HepG2 (cell line): Measurements from ENCODE around the gene CASS4. TPM values are rescaled to one million over a fixed set of nuclear protein-coding genes. Genes with fewer than 3 reads are reported as not detected.

ENCODE experiments used
- ATAC-seq: fragments of 200-7000 bp; cut with Tn5 transposase; 3 replicates; pipeline ENCODE4 v1.9.1; 2020; ENCODE audit warnings: mild to moderate bottlenecking, moderate library complexity
- BruUV-seq: library from RNA; stranded (reverse); fragments of 400-500 nt; replicated peaks from 2 replicates; lab custom pipeline; 2021; lab: Mats Ljungman, UMichigan
- CTCF ChIA-PET: fragments of 300-600 bp; formaldehyde crosslinking; extraction: SDS; loops from one replicate; lab custom pipeline; 2021; ENCODE audit warnings: low total read pairs, inconsistent platforms, low intra/inter-chr PET ratio; lab: Yijun Ruan, JAX
- POLR2A ChIA-PET: fragments of 350-600 bp; sonication (Branson Sonifier 250); formaldehyde crosslinking; loops from one replicate; lab custom pipeline; 2020; ENCODE audit warnings: antibody characterized with exemption, inconsistent platforms; lab: Yijun Ruan, JAX
- DNase-seq: peaks from one replicate; pipeline ENCODE4 v3.0.0-alpha.2; 2015; ENCODE audit warnings: low spot score
- FAIRE-seq: peaks from 3 replicates; lab custom pipeline; 2011; peaks lifted over from hg19 to GRCh38; lab: Jason Lieb, UNC
- H2AFZ ChIP-seq: one replicate; pipeline ENCODE4 v1.6.1; 2011; ENCODE audit warnings: low read length, inconsistent platforms
- H3K27ac ChIP-seq: fragments of 300-600 bp; 3 replicates; pipeline ENCODE4 v1.8.0; 2011; ENCODE audit warnings: mixed run types, mild to moderate bottlenecking, mixed read lengths, low read length, inconsistent platforms; ENCODE audit not compliant: insufficient read depth; ENCODE audit errors: extremely low read length
- H3K27me3 ChIP-seq, 2 experiments: fragments of 200-600 bp in 1 of 2; 2 replicates in 1 of 2; 3 replicates in 1 of 2; pipeline versions ENCODE4 v1.6.0 to v1.8.0; 2011; ENCODE audit warnings: low read length in 2 of 2, mild to moderate bottlenecking in 2 of 2, moderate library complexity in 2 of 2, inconsistent platforms in 1 of 2; ENCODE audit not compliant: insufficient read depth in 2 of 2, control insufficient read depth in 1 of 2
- H3K36me3 ChIP-seq, 2 experiments: fragments of 200-600 bp in 1 of 2; replicated peaks in 1 of 2; 2 replicates in 1 of 2; 3 replicates in 1 of 2; pipeline versions ENCODE4 v1.5.1 to v1.8.0; 2011; ENCODE audit warnings: low read length in 2 of 2, inconsistent platforms in 1 of 2; ENCODE audit not compliant: insufficient read depth in 2 of 2, control insufficient read depth in 1 of 2
- H3K4me1 ChIP-seq: 2 replicates; pipeline ENCODE4 v1.5.1; 2012; ENCODE audit warnings: low read length, inconsistent platforms; ENCODE audit not compliant: insufficient read depth
- H3K4me2 ChIP-seq: 2 replicates; pipeline ENCODE4 v1.6.0; 2011; ENCODE audit warnings: low read depth, low read length, inconsistent platforms
- H3K4me3 ChIP-seq, 3 experiments: fragments of 200-600 bp in 1 of 3; sonication (generic), shearing (Covaris generic) in 1 of 3; replicated peaks in 1 of 3; 2 replicates each; pipeline ENCODE4 v1.5.1; 2011 to 2016; ENCODE audit warnings: low read length in 3 of 3, inconsistent platforms in 2 of 3, low read depth in 2 of 3, mild to moderate bottlenecking in 2 of 3, control low read depth in 1 of 3, mixed read lengths in 1 of 3; ENCODE audit not compliant: insufficient read depth in 1 of 3
- H3K79me2 ChIP-seq: one replicate; pipeline ENCODE4 v1.6.1; 2011; ENCODE audit warnings: low read length, inconsistent platforms; ENCODE audit not compliant: insufficient read depth
- H3K9ac ChIP-seq: 2 replicates; pipeline ENCODE4 v1.6.0; 2011; ENCODE audit warnings: mild to moderate bottlenecking, low read depth, low read length, inconsistent platforms; ENCODE audit not compliant: insufficient read depth
- H3K9me3 ChIP-seq: 2 replicates; pipeline ENCODE4 v1.5.1; 2012; ENCODE audit warnings: mild to moderate bottlenecking, low read length
- H4K20me1 ChIP-seq: 2 replicates; pipeline ENCODE4 v1.6.0; 2011; ENCODE audit warnings: inconsistent platforms, mild to moderate bottlenecking, low read length, moderate library complexity; ENCODE audit not compliant: insufficient read depth
- ATM ChIP-seq: fragments of 450-650 bp; IDR thresholded peaks from 2 replicates; pipeline ENCODE4 v1.7.1; 2017; ENCODE audit warnings: mild to moderate bottlenecking, borderline replicate concordance
- IRX3 ChIP-seq: sonication (generic); formaldehyde crosslinking; IDR thresholded peaks from 2 replicates; pipeline ENCODE4 v1.8.1; 2023; ENCODE audit warnings: mild to moderate bottlenecking, low read depth, missing genetic modification reagents, borderline replicate concordance
- NCOA2 ChIP-seq: sonication (generic); formaldehyde crosslinking; IDR thresholded peaks from 2 replicates; pipeline ENCODE4 v1.8.0; 2022; ENCODE audit warnings: inconsistent platforms
- NFKBIZ ChIP-seq: IDR thresholded peaks from 2 replicates; pipeline ENCODE4 v1.6.1; 2018; ENCODE audit warnings: missing genetic modification reagents, missing compliant biosample characterization
- NFYC ChIP-seq: IDR thresholded peaks from 2 replicates; pipeline ENCODE4 v1.6.1; 2016; ENCODE audit warnings: missing genetic modification reagents, missing compliant biosample characterization
- PREB ChIP-seq: sonication (generic); formaldehyde crosslinking; IDR thresholded peaks from 2 replicates; pipeline ENCODE4 v1.4.0; 2020; ENCODE audit warnings: missing genetic modification reagents
- RELA ChIP-seq: sonication (generic); formaldehyde crosslinking; IDR thresholded peaks from 2 replicates; pipeline ENCODE4 v1.4.0; 2020; ENCODE audit warnings: missing genetic modification reagents
- REPIN1 ChIP-seq: sonication (generic); formaldehyde crosslinking; IDR thresholded peaks from 2 replicates; pipeline ENCODE4 v1.8.0; 2022; ENCODE audit warnings: missing genetic modification reagents, low read depth, mild to moderate bottlenecking, borderline replicate concordance
- RFX3 ChIP-seq: IDR thresholded peaks from 2 replicates; pipeline ENCODE4 v1.6.1; 2016; ENCODE audit warnings: missing biosample characterization, missing genetic modification reagents
- SP4 ChIP-seq: sonication (generic); formaldehyde crosslinking; IDR thresholded peaks from 2 replicates; pipeline ENCODE4 v1.8.1; 2023; ENCODE audit warnings: mild to moderate bottlenecking, missing genetic modification reagents
- USF2 ChIP-seq, 2 experiments: sonication (generic) in 1 of 2; formaldehyde crosslinking in 1 of 2; IDR thresholded peaks; 2 replicates each; pipeline versions ENCODE4 v1.5.1 to v1.6.1; 2011 to 2020; ENCODE audit warnings: borderline replicate concordance in 1 of 2, low read depth in 1 of 2, low read length in 1 of 2, mild to moderate bottlenecking in 1 of 2, missing genetic modification reagents in 1 of 2, moderate library complexity in 1 of 2
- ZBTB14 ChIP-seq: sonication (generic); formaldehyde crosslinking; IDR thresholded peaks from 2 replicates; pipeline ENCODE4 v1.4.0; 2020; ENCODE audit warnings: missing genetic modification reagents
- ZBTB37 ChIP-seq: sonication (generic); formaldehyde crosslinking; IDR thresholded peaks from 2 replicates; pipeline ENCODE4 v1.4.0; 2020; ENCODE audit warnings: mild to moderate bottlenecking, missing genetic modification reagents
- ZNF180 ChIP-seq: sonication (generic); formaldehyde crosslinking; IDR thresholded peaks from 2 replicates; pipeline ENCODE4 v1.4.0; 2020; ENCODE audit warnings: low read depth, missing genetic modification reagents, borderline replicate concordance
- ZNF501 ChIP-seq: sonication (generic); formaldehyde crosslinking; IDR thresholded peaks from 2 replicates; pipeline ENCODE4 v1.5.1; 2020; ENCODE audit warnings: mild to moderate bottlenecking, moderate library complexity, missing genetic modification reagents
- ZNF513 ChIP-seq: sonication (generic); formaldehyde crosslinking; conservative IDR thresholded peaks from 2 replicates; pipeline ENCODE4 v1.5.0; 2020; ENCODE audit warnings: missing genetic modification reagents
- ZNF530 ChIP-seq: sonication (generic); formaldehyde crosslinking; IDR thresholded peaks from 2 replicates; pipeline ENCODE4 v1.5.0; 2020; ENCODE audit warnings: low read depth, mild to moderate bottlenecking, missing genetic modification reagents
- WGBS: methylation state at CpG from one replicate; pipeline ENCODE4 v1.1.6; 2017; ENCODE audit warnings: low lambda C conversion rate; 5-methylcytosine and 5-hydroxymethylcytosine counted together
- in situ Hi-C: cut with HindIII; loops from 2 replicates; pipeline ENCODE4 v1.10.0; 2017; ENCODE audit warnings: low pct_unique_long_range_greater_than_20kb; ENCODE audit not compliant: extremely low pct_ligation_motif_present
- intact Hi-C: fragments of 100-400 bp; cut with micrococcal nuclease; formaldehyde crosslinking; loops from one replicate; pipeline ENCODE4 v1.10.0; 2022; ENCODE audit not compliant: unreplicated experiment
- polyA plus RNA-seq, 8 experiments: library from polyadenylated mRNA; depleted of rRNA in 3 of 8; stranded (reverse) in 7 of 8; unstranded in 1 of 8; fragments of >200 nt; fragmentation: Illumina TruSeq in 4 of 8; extraction: Trizol in 4 of 8; gene quantifications; 2 replicates each; pipeline versions ENCODE4 v1.2.1 to v1.2.3, GENCODE V29; 2011 to 2016; ENCODE audit warnings: low read depth in 4 of 8, missing spikeins in 1 of 8, mixed read lengths in 1 of 8; ENCODE audit not compliant: insufficient read depth in 1 of 8
- total RNA-seq, 5 experiments: library from RNA; depleted of rRNA; stranded (reverse); fragments of >200 nt; fragmentation: Illumina TruSeq; extraction: Trizol; gene quantifications; 2 replicates each; pipeline ENCODE4 v1.2.3, GENCODE V29; 2016; ENCODE audit warnings: low read depth in 1 of 5

The CASS4 gene
- total and polyA plus RNA-seq, 2 of the 13 experiments (the other 11 are each of a cell fraction or from before 2014, with no cell fraction given) = 0.17 to 0.49 TPM

- DNase-seq = no peak
- 65% methylated on average over 3 of the region's 3 CpGs for WGBS
- CTCF ChIA-PET = no interaction called here
- ATAC-seq = no peak
- intact Hi-C loops (no loop called here), in situ Hi-C loops (no loop called here)
- H3K9me3 ChIP-seq = no peaks in the 10 kb centered on the region
- H3K9ac ChIP-seq = no peak overlapping the region
- no peak overlapping the region for H3K4me3 ChIP-seq
- H4K20me1 ChIP-seq = no peaks in the 10 kb centered on the region
- no peaks in the 10 kb centered on the region for H3K79me2 ChIP-seq
- H3K27me3 ChIP-seq = no peaks in the 10 kb centered on the region
- POLR2A ChIA-PET = no interaction called here
- no peak overlapping the region for H3K27ac ChIP-seq
- H3K4me2 ChIP-seq = no peak overlapping the region
- no peak for TF ChIP-seq NCOA2 (CRISPR knock-in tag)
- TF ChIP-seq ZBTB37 (CRISPR knock-in tag) = no peak
- TF ChIP-seq USF2 (IDR thresholded peaks at IDR 0.05; ENCODE audit: low read depth, low read length) = no peak
- TF ChIP-seq USF2 (CRISPR knock-in tag; IDR thresholded peaks at IDR 0.05; ENCODE audit: borderline replicate concordance) = no peak
- no peak for TF ChIP-seq NFKBIZ (CRISPR knock-in tag)
- no peak for TF ChIP-seq ZNF501 (CRISPR knock-in tag)
- no peak for TF ChIP-seq SP4 (CRISPR knock-in tag)
- no peak for TF ChIP-seq RELA
- TF ChIP-seq ZBTB14 = no peak
- no peak for TF ChIP-seq ZNF513 (CRISPR knock-in tag)
- TF ChIP-seq ATM = no peak
- TF ChIP-seq PREB (CRISPR knock-in tag) = no peak
- no peak for TF ChIP-seq IRX3
- no peak for TF ChIP-seq ZNF530 (CRISPR knock-in tag)
- no peak for TF ChIP-seq NFYC (CRISPR knock-in tag)
- TF ChIP-seq RFX3 (CRISPR knock-in tag) = no peak
- no peak for TF ChIP-seq REPIN1 (CRISPR knock-in tag)
- TF ChIP-seq ZNF180 (CRISPR knock-in tag) = no peak
- H2AFZ ChIP-seq = no peak overlapping the region
- no peaks in the 10 kb centered on the region for H3K4me1 ChIP-seq
- H3K36me3 ChIP-seq = peaks cover 5 to 27% of the 10 kb centered on the region in 2 experiments; a peak in 4 of 5 replicates
- FAIRE-seq = no peak
- no TSS peak for BruUV-seq
Measured at GRCh38 chr20:56506103-56506502, 94.0 kb downstream of the CASS4 start.
